Mammary epithelial cell (primary cell): ENCODE results near the gene GFRA1.

Experiments
- EZH2 ChIP-seq: IDR thresholded peaks from 2 replicates; pipeline ENCODE4 v1.6.1; 2012; ENCODE audit warnings: low read length, inconsistent platforms, borderline replicate concordance
- TF ChIP-seq, protein P1 (sequence below), 2 donors: IDR thresholded peaks in 1 of 2; conservative IDR thresholded peaks in 1 of 2; 2 replicates each; pipeline ENCODE4 v1.5.1; 2011 to 2012; ENCODE audit warnings: inconsistent platforms in 2 of 2, low read length in 2 of 2, mild to moderate bottlenecking in 2 of 2, control low read depth in 1 of 2, low read depth in 1 of 2; ENCODE audit not compliant: insufficient read depth in 1 of 2; ENCODE audit errors: extremely low read depth in 1 of 2

DNA sequence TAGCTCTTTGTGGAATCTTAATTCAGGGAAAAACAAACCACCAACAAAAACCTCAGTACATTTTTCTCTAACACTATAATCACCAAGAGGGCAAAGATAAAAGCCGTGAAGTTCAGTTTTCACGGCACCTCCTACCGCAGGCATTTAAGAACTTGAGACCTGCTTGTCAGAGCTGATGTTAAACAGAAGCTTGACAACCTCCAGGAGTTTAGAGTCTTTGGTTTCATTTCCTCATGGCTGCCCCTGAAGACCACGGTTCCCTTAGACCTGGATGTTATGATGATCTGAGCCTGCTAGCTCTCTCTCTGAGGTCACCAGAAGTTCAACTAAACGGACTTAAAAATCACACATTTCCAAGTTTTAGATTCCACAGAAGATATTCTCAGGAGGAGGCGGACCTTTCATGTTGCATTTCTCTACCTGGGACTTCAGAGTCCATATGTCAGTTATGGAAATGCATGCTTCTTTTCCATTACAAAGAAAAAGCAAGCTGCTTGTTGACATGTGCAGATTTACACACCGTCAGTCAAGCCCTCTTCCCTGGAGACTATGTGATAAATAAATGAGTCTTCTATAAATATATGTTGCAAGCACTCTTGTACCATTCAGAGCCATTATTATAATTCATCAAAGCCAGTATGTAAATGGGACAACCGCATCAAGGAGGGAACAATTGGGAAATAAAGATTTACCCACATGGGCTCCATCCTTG, 258.0 kb downstream of the GFRA1 start:
- TF ChIP-seq, protein P1, sequence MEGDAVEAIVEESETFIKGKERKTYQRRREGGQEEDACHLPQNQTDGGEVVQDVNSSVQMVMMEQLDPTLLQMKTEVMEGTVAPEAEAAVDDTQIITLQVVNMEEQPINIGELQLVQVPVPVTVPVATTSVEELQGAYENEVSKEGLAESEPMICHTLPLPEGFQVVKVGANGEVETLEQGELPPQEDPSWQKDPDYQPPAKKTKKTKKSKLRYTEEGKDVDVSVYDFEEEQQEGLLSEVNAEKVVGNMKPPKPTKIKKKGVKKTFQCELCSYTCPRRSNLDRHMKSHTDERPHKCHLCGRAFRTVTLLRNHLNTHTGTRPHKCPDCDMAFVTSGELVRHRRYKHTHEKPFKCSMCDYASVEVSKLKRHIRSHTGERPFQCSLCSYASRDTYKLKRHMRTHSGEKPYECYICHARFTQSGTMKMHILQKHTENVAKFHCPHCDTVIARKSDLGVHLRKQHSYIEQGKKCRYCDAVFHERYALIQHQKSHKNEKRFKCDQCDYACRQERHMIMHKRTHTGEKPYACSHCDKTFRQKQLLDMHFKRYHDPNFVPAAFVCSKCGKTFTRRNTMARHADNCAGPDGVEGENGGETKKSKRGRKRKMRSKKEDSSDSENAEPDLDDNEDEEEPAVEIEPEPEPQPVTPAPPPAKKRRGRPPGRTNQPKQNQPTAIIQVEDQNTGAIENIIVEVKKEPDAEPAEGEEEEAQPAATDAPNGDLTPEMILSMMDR (conservative IDR thresholded peaks at IDR 0.05 in 1 of 2, IDR thresholded peaks at IDR 0.05 in 1 of 2; ENCODE audit: extremely low read depth in 1 of 2, insufficient read depth in 1 of 2, low read depth in 1 of 2, low read length in 2 of 2): no peak
- TF ChIP-seq EZH2: no peak
